Loucy (cell line): Measurements from ENCODE around the gene PARD3B.

Experiments
- H2AFZ ChIP-seq: fragments of 200-600 bp; sonication (generic); 2 replicates; pipeline ENCODE4 v1.6.0; 2016; ENCODE audit warnings: antibody characterized with exemption, mild to moderate bottlenecking, low read length, moderate library complexity
- H3F3A ChIP-seq: fragments of 200-600 bp; 2 replicates; pipeline ENCODE4 v1.6.0; 2016; ENCODE audit warnings: antibody characterized with exemption, low read depth, mild to moderate bottlenecking
- H3K27me3 ChIP-seq: fragments of 200-600 bp; sonication (generic); 2 replicates; pipeline ENCODE4 v1.6.1; 2014; ENCODE audit warnings: low read length, mild to moderate bottlenecking; ENCODE audit not compliant: insufficient read depth, poor library complexity, severe bottlenecking
- H3K36me3 ChIP-seq: fragments of 200-600 bp; sonication (generic); 2 replicates; pipeline ENCODE4 v1.6.1; 2016; ENCODE audit warnings: low read length; ENCODE audit not compliant: insufficient read depth
- H3K4me1 ChIP-seq: fragments of 200-600 bp; sonication (generic); 2 replicates; pipeline ENCODE4 v1.5.1; 2014; ENCODE audit warnings: low read length, mild to moderate bottlenecking; ENCODE audit not compliant: insufficient read depth, poor library complexity, severe bottlenecking
- H3K4me2 ChIP-seq: fragments of 200-600 bp; sonication (generic); 2 replicates; pipeline ENCODE4 v1.6.0; 2014; ENCODE audit warnings: antibody characterized with exemption, low read length, low read depth, mild to moderate bottlenecking; ENCODE audit not compliant: poor library complexity, severe bottlenecking
- H3K4me3 ChIP-seq: fragments of 200-600 bp; sonication (generic); 2 replicates; pipeline ENCODE4 v1.5.1; 2014; ENCODE audit warnings: low read length, mild to moderate bottlenecking, mixed read lengths; ENCODE audit not compliant: poor library complexity, severe bottlenecking
- H3K79me2 ChIP-seq: fragments of 200-600 bp; sonication (generic); 2 replicates; pipeline ENCODE4 v1.6.1; 2014; ENCODE audit warnings: low read length; ENCODE audit not compliant: insufficient read depth
- H3K9ac ChIP-seq: fragments of 200-600 bp; sonication (generic); 2 replicates; pipeline ENCODE4 v1.6.0; 2014; ENCODE audit warnings: mild to moderate bottlenecking, low read depth, low read length, moderate library complexity; ENCODE audit not compliant: poor library complexity, severe bottlenecking
- H3K9me2 ChIP-seq: fragments of 200-600 bp; sonication (generic); replicated peaks from 2 replicates; pipeline ENCODE4 v1.6.1; 2016; ENCODE audit warnings: low read depth, low read length, mixed read lengths
- H3K9me3 ChIP-seq: fragments of 200-600 bp; sonication (generic); 2 replicates; pipeline ENCODE4 v1.6.1; 2014; ENCODE audit warnings: mild to moderate bottlenecking, antibody characterized with exemption, low read length, low read depth; ENCODE audit not compliant: insufficient read depth
- H4K20me1 ChIP-seq: fragments of 200-600 bp; sonication (generic); 2 replicates; pipeline ENCODE4 v1.6.0; 2014; ENCODE audit warnings: antibody characterized with exemption, low read length, mild to moderate bottlenecking; ENCODE audit not compliant: insufficient read depth, poor library complexity, severe bottlenecking
- EZH2phosphoT487 ChIP-seq: fragments of 200-600 bp; IDR thresholded peaks from 2 replicates; pipeline ENCODE4 v1.6.1; 2018; ENCODE audit warnings: antibody characterized with exemption, mild to moderate bottlenecking, moderate library complexity, borderline replicate concordance
- TF ChIP-seq, protein P1 (sequence below): fragments of 200-600 bp; sonication (generic); conservative IDR thresholded peaks from 2 replicates; pipeline ENCODE4 v1.5.1; 2014; ENCODE audit warnings: mild to moderate bottlenecking, antibody characterized with exemption, low read length

Gene PARD3B

DNA sequence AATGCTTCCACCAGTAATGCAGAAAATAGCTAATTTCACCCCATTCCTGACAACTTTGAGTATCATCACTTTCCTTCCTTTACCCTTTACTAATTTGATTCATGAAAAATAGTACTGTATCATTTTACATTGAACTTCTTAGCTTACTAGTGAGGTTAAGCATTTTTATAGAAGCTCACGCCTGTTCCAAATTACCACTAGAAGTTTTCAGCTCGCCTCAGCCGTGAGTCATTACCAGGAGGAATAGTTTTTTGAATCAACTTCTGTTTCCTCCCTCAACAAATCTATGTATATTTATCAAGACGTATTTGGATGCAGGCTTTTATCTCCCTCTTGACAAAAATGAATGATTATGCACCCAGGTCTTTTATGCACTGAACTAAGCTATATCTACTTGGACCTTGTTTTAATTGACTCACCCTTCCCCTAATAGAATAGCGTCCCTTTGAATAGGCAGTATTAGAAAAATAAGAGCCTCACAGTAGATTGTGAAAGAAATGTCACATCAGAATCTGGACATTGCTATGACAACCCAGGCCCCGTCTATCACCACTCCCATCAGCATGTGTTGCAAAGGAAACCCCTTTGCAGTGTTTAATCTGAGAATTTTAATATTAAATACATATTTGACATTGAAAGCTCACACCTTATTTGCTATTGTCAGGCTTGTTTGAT, 929.6 kb downstream of the PARD3B start:
- Histone ChIP-seq H4K20me1 (no peaks in the 10 kb centered on the region), H3K9me3 (no peaks in the 10 kb centered on the region), H3K4me1 (no peaks in the 10 kb centered on the region), H3K4me2 (no peak overlapping the region), H2AFZ (no peak overlapping the region), H3K4me3 (no peak overlapping the region), H3K9me2 (no peaks in the 10 kb centered on the region), H3K9ac (no peak overlapping the region), H3K79me2 (no peaks in the 10 kb centered on the region), H3K27me3 (no peaks in the 10 kb centered on the region), H3K36me3 (no peaks in the 10 kb centered on the region), H3F3A (no peaks in the 10 kb centered on the region)
- TF ChIP-seq, protein P1, sequence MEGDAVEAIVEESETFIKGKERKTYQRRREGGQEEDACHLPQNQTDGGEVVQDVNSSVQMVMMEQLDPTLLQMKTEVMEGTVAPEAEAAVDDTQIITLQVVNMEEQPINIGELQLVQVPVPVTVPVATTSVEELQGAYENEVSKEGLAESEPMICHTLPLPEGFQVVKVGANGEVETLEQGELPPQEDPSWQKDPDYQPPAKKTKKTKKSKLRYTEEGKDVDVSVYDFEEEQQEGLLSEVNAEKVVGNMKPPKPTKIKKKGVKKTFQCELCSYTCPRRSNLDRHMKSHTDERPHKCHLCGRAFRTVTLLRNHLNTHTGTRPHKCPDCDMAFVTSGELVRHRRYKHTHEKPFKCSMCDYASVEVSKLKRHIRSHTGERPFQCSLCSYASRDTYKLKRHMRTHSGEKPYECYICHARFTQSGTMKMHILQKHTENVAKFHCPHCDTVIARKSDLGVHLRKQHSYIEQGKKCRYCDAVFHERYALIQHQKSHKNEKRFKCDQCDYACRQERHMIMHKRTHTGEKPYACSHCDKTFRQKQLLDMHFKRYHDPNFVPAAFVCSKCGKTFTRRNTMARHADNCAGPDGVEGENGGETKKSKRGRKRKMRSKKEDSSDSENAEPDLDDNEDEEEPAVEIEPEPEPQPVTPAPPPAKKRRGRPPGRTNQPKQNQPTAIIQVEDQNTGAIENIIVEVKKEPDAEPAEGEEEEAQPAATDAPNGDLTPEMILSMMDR: no peak
- no peak for TF ChIP-seq EZH2phosphoT487

- Histone ChIP-seq H3K4me1 (no peaks in the 10 kb centered on the region), H3K4me2 (no peak overlapping the region), H3K27me3 (no peaks in the 10 kb centered on the region), H3K79me2 (no peaks in the 10 kb centered on the region), H3F3A (no peaks in the 10 kb centered on the region), H4K20me1 (no peaks in the 10 kb centered on the region), H3K9me2 (no peaks in the 10 kb centered on the region), H3K36me3 (no peaks in the 10 kb centered on the region), H2AFZ (no peak overlapping the region), H3K9ac (no peak overlapping the region), H3K4me3 (no peak overlapping the region), H3K9me3 (no peaks in the 10 kb centered on the region)
- no peak for TF ChIP-seq EZH2phosphoT487
- TF ChIP-seq, protein P1: no peak
Measured at GRCh38 chr2:205475416-205475768, 930.1 kb downstream of the PARD3B start.

GRCh38 chr2:205477016-205477705, 931.9 kb downstream of the PARD3B start:
- TF ChIP-seq EZH2phosphoT487: no peak
- TF ChIP-seq, protein P1: no peak
- Histone ChIP-seq H3K36me3 (no peaks in the 10 kb centered on the region), H3K4me1 (no peaks in the 10 kb centered on the region), H3K79me2 (no peaks in the 10 kb centered on the region), H3K9me2 (no peaks in the 10 kb centered on the region), H3K9me3 (no peaks in the 10 kb centered on the region), H3K9ac (no peak overlapping the region), H3K4me3 (no peak overlapping the region), H3K27me3 (no peaks in the 10 kb centered on the region), H3F3A (no peaks in the 10 kb centered on the region), H2AFZ (no peak overlapping the region), H3K4me2 (no peak overlapping the region), H4K20me1 (no peaks in the 10 kb centered on the region)
